Calu3 (cell line): ENCODE results near the gene TTLL8. TPM values are rescaled to one million over a fixed set of nuclear protein-coding genes. Genes with fewer than 3 reads are reported as not detected.

ENCODE experiments used
- BruUV-seq: library from RNA; stranded (reverse); fragments of 400-500 nt; replicated peaks from 2 replicates; lab custom pipeline; 2021; lab: Mats Ljungman, UMichigan
- CTCF ChIA-PET: fragments of 300-600 bp; sonication (Branson Sonifier 250); formaldehyde crosslinking; loops from one replicate; lab custom pipeline; 2022; ENCODE audit warnings: antibody characterized with exemption; lab: Charles Lee
- DNase-seq: peaks from one replicate; pipeline ENCODE4 v3.0.0; 2022
- H3K27ac Mint-ChIP-seq: one replicate; pipeline ENCODE4 v1.8.0; 2022; ENCODE audit warnings: mixed read lengths; ENCODE audit not compliant: unreplicated experiment
- H3K27me3 Mint-ChIP-seq: one replicate; pipeline ENCODE4 v1.8.0; 2022; ENCODE audit warnings: mixed read lengths; ENCODE audit not compliant: unreplicated experiment
- H3K36me3 Mint-ChIP-seq: one replicate; pipeline ENCODE4 v1.8.0; 2022; ENCODE audit warnings: mild to moderate bottlenecking, moderate library complexity, mixed read lengths; ENCODE audit not compliant: insufficient read depth, unreplicated experiment
- H3K4me1 Mint-ChIP-seq: one replicate; pipeline ENCODE4 v1.8.0; 2022; ENCODE audit warnings: mild to moderate bottlenecking, low read depth, mixed read lengths; ENCODE audit not compliant: unreplicated experiment
- H3K4me3 Mint-ChIP-seq: one replicate; pipeline ENCODE4 v1.8.0; 2022; ENCODE audit warnings: mild to moderate bottlenecking, low read depth, moderate library complexity, mixed read lengths; ENCODE audit not compliant: unreplicated experiment
- H3K9me3 Mint-ChIP-seq: one replicate; pipeline ENCODE4 v1.8.0; 2022; ENCODE audit warnings: low read depth, mixed read lengths; ENCODE audit not compliant: unreplicated experiment
- CTCF ChIP-seq: fragments of 200-600 bp; IDR thresholded peaks from one replicate; pipeline ENCODE4 v1.8.0; 2022; ENCODE audit warnings: antibody characterized with exemption; ENCODE audit not compliant: unreplicated experiment
- intact Hi-C: fragments of 100-400 bp; cut with micrococcal nuclease; formaldehyde crosslinking; loops from one replicate; pipeline ENCODE4 v1.10.0; 2022; ENCODE audit not compliant: unreplicated experiment
- total RNA-seq: library from RNA; stranded (reverse); gene quantifications from 2 replicates; pipeline ENCODE4 v1.2.3, GENCODE V29; 2022

TTLL8 gene
- total RNA-seq, 1 experiment from 2014 or later = not detected

GRCh38 chr22:50068096-50068495, 10.0 kb upstream of the TTLL8 start:
- no peak overlapping the region for H3K27ac Mint-ChIP-seq
- intact Hi-C loops = no loop called here
- no peaks in the 10 kb centered on the region for H3K36me3 Mint-ChIP-seq
- no peaks in the 10 kb centered on the region for H3K4me1 Mint-ChIP-seq
- BruUV-seq = no TSS peak
- CTCF ChIA-PET = no interaction called here
- peaks cover 61% of the 10 kb centered on the region for H3K27me3 Mint-ChIP-seq
- no peak for TF ChIP-seq CTCF
- no peak overlapping the region for H3K4me3 Mint-ChIP-seq
- H3K9me3 Mint-ChIP-seq = no peaks in the 10 kb centered on the region
- no peak for DNase-seq

- CTCF ChIA-PET = no interaction called here
- TF ChIP-seq CTCF = no peak
- intact Hi-C loops = no loop called here
- Mint-ChIP-seq H3K36me3 (no peaks in the 10 kb centered on the region), H3K27me3 (peaks cover 70% of the 10 kb centered on the region), H3K4me3 (no peak overlapping the region), H3K4me1 (no peaks in the 10 kb centered on the region), H3K9me3 (no peaks in the 10 kb centered on the region), H3K27ac (no peak overlapping the region)
- no TSS peak for BruUV-seq
- no peak for DNase-seq
These were observed 9.1 kb upstream of the TTLL8 start for GRCh38 chr22:50067244-50067643.

GRCh38 chr22:50064453-50064852, 6.4 kb upstream of the TTLL8 start:
- Mint-ChIP-seq H3K9me3 (no peaks in the 10 kb centered on the region), H3K4me1 (peaks cover 14% of the 10 kb centered on the region), H3K4me3 (no peak overlapping the region), H3K27ac (no peak overlapping the region), H3K27me3 (peaks cover 78% of the 10 kb centered on the region), H3K36me3 (peaks cover 5% of the 10 kb centered on the region)
- CTCF ChIA-PET = no interaction called here
- no TSS peak for BruUV-seq
- intact Hi-C loops = no loop called here
- DNase-seq = no peak
- TF ChIP-seq CTCF = no peak

- CTCF ChIA-PET = no interaction called here
- Mint-ChIP-seq H3K4me3 (no peak overlapping the region), H3K9me3 (no peaks in the 10 kb centered on the region), H3K27me3 (peaks cover 79% of the 10 kb centered on the region), H3K36me3 (peaks cover 5% of the 10 kb centered on the region), H3K27ac (no peak overlapping the region), H3K4me1 (peaks cover 14% of the 10 kb centered on the region)
- no peak for TF ChIP-seq CTCF
- intact Hi-C loops = no loop called here
- BruUV-seq = no TSS peak
- no peak for DNase-seq
These were observed 5.7 kb upstream of the TTLL8 start for GRCh38 chr22:50063589-50064393.
